PC-3 (cell line): ENCODE results near the gene GMEB2. TPM values are rescaled to one million over a fixed set of nuclear protein-coding genes. Genes with fewer than 3 reads are reported as not detected.

Experiments
- ATAC-seq: fragments of 200-7000 bp; cut with Tn5 transposase; 2 replicates; pipeline ENCODE4 v1.9.1; 2020; ENCODE audit warnings: mild to moderate bottlenecking, moderate library complexity
- BruUV-seq: library from RNA; stranded (reverse); fragments of 400-500 nt; replicated peaks from 2 replicates; lab custom pipeline; 2021; lab: Mats Ljungman, UMichigan
- CTCF ChIA-PET: fragments of 300-600 bp; sonication (Branson Sonifier 250); formaldehyde crosslinking; loops from one replicate; lab custom pipeline; 2022; ENCODE audit warnings: antibody characterized with exemption; lab: Charles Lee
- POLR2A ChIA-PET: fragments of 300-600 bp; sonication (Branson Sonifier 250); formaldehyde crosslinking; loops from one replicate; lab custom pipeline; 2022; ENCODE audit warnings: antibody characterized with exemption; ENCODE audit not compliant: unreplicated experiment; lab: Charles Lee
- DNase-seq: peaks from one replicate; pipeline ENCODE4 v3.0.0-alpha.2; 2015
- H2AFZ ChIP-seq: fragments of 300-600 bp; sonication (generic); 2 replicates; pipeline ENCODE4 v1.6.0; 2016; ENCODE audit warnings: antibody characterized with exemption, low read length
- H3F3A ChIP-seq: fragments of 300-600 bp; sonication (generic); one replicate; pipeline ENCODE4 v1.6.0; 2017; ENCODE audit warnings: antibody characterized with exemption, low read length, control low read depth, mild to moderate bottlenecking; ENCODE audit not compliant: unreplicated experiment
- H3K27ac ChIP-seq: fragments of 300-600 bp; sonication (generic); 2 replicates; pipeline ENCODE4 v1.5.1; 2016; ENCODE audit warnings: mild to moderate bottlenecking, low read length
- H3K27me3 ChIP-seq: fragments of 300-600 bp; sonication (generic); 2 replicates; pipeline ENCODE4 v1.6.1; 2016; ENCODE audit warnings: low read length, mixed read lengths
- H3K36me3 ChIP-seq: fragments of 300-600 bp; sonication (generic); 2 replicates; pipeline ENCODE4 v1.6.1; 2016; ENCODE audit warnings: low read depth, mixed run types, low read length, mixed read lengths
- H3K4me1 ChIP-seq: fragments of 300-600 bp; sonication (generic); 2 replicates; pipeline ENCODE4 v1.5.1; 2016; ENCODE audit warnings: low read length; ENCODE audit not compliant: insufficient read depth
- H3K4me2 ChIP-seq: fragments of 300-600 bp; sonication (generic); 2 replicates; pipeline ENCODE4 v1.6.0; 2016; ENCODE audit warnings: low read length
- H3K4me3 ChIP-seq: fragments of 300-600 bp; sonication (generic); 2 replicates; pipeline ENCODE4 v1.5.1; 2016; ENCODE audit warnings: mild to moderate bottlenecking, low read length, mixed read lengths
- H3K79me2 ChIP-seq: fragments of 300-600 bp; sonication (generic); 2 replicates; pipeline ENCODE4 v1.6.1; 2017; ENCODE audit warnings: low read length, mixed read lengths
- H3K9ac ChIP-seq: fragments of 300-600 bp; sonication (generic); 2 replicates; pipeline ENCODE4 v1.6.0; 2016; ENCODE audit warnings: mild to moderate bottlenecking, low read length
- H3K9me2 ChIP-seq: fragments of 300-600 bp; sonication (generic); replicated peaks from 2 replicates; pipeline ENCODE4 v1.6.1; 2016; ENCODE audit warnings: mixed run types, low read length, mixed read lengths
- H3K9me3 ChIP-seq: fragments of 300-600 bp; sonication (generic); 2 replicates; pipeline ENCODE4 v1.6.1; 2016; ENCODE audit warnings: low read length, mixed read lengths
- H4K20me1 ChIP-seq: fragments of 300-600 bp; sonication (generic); 2 replicates; pipeline ENCODE4 v1.6.1; 2016; ENCODE audit warnings: low read length, mixed read lengths
- CTCF ChIP-seq: fragments of 300-600 bp; sonication (generic); conservative IDR thresholded peaks from 2 replicates; pipeline ENCODE4 v1.5.1; 2017; ENCODE audit warnings: antibody characterized with exemption, low read depth, mild to moderate bottlenecking, low read length
- EZH2 ChIP-seq: fragments of 300-600 bp; sonication (generic); IDR thresholded peaks from one replicate; pipeline ENCODE4 v1.6.1; 2017; ENCODE audit warnings: antibody characterized with exemption, mild to moderate bottlenecking, low read length; ENCODE audit not compliant: unreplicated experiment
- EZH2phosphoT487 ChIP-seq: fragments of 300-600 bp; sonication (generic); IDR thresholded peaks from 2 replicates; pipeline ENCODE4 v1.6.1; 2018; ENCODE audit warnings: mild to moderate bottlenecking, antibody characterized with exemption, low read length, borderline replicate concordance
- intact Hi-C: fragments of 100-400 bp; cut with micrococcal nuclease; formaldehyde crosslinking; loops from 2 replicates; pipeline ENCODE4 v1.9.0; 2023
- total RNA-seq: library from RNA; depleted of rRNA; stranded (reverse); fragments of >200 nt; gene quantifications from 2 replicates; pipeline ENCODE4 v1.2.3, GENCODE V29; 2014

Gene GMEB2
- total RNA-seq, 1 experiment from 2014 or later: 13.7 TPM

GRCh38 chr20:63599396-63600050, 27.4 kb downstream of the GMEB2 start:
- POLR2A ChIA-PET: no interaction called here
- intact Hi-C loops: no loop called here
- no peak overlapping the region for H3K9ac ChIP-seq
- H3K4me3 ChIP-seq: no peak overlapping the region
- no peaks in the 10 kb centered on the region for H4K20me1 ChIP-seq
- DNase-seq (no peak), ATAC-seq (no peak)
- no peak overlapping the region for H2AFZ ChIP-seq
- no peaks in the 10 kb centered on the region for H3F3A ChIP-seq
- H3K4me2 ChIP-seq: no peak overlapping the region
- H3K4me1 ChIP-seq: no peaks in the 10 kb centered on the region; the same call in 1 of the 2 replicates
- no peaks in the 10 kb centered on the region for H3K9me3 ChIP-seq
- H3K27ac ChIP-seq: no peak overlapping the region
- no peaks in the 10 kb centered on the region for H3K27me3 ChIP-seq
- TF ChIP-seq CTCF (no peak), EZH2 (no peak), EZH2phosphoT487 (no peak)
- CTCF ChIA-PET: no interaction called here
- H3K79me2 ChIP-seq: no peaks in the 10 kb centered on the region
- H3K36me3 ChIP-seq: peaks cover 18% of the 10 kb centered on the region; the same call in 1 of the 2 replicates
- no TSS peak for BruUV-seq
- H3K9me2 ChIP-seq: no peaks in the 10 kb centered on the region

GRCh38 chr20:63598479-63599395, 28.2 kb downstream of the GMEB2 start:
- H3K4me2 ChIP-seq: no peak overlapping the region
- no peaks in the 10 kb centered on the region for H4K20me1 ChIP-seq
- peaks cover 18% of the 10 kb centered on the region; the same call in 1 of the 2 replicates for H3K36me3 ChIP-seq
- no peak for ATAC-seq
- POLR2A ChIA-PET: no interaction called here
- TF ChIP-seq EZH2 (no peak), CTCF (no peak), EZH2phosphoT487 (no peak)
- no peaks in the 10 kb centered on the region for H3K9me3 ChIP-seq
- H3K27me3 ChIP-seq: no peaks in the 10 kb centered on the region
- DNase-seq: no peak
- H2AFZ ChIP-seq: no peak overlapping the region
- no TSS peak for BruUV-seq
- intact Hi-C loops: no loop called here
- H3K27ac ChIP-seq: no peak overlapping the region
- CTCF ChIA-PET: no interaction called here
- no peaks in the 10 kb centered on the region for H3F3A ChIP-seq
- H3K4me1 ChIP-seq: no peaks in the 10 kb centered on the region; the same call in 1 of the 2 replicates
- H3K9ac ChIP-seq: no peak overlapping the region
- H3K9me2 ChIP-seq: no peaks in the 10 kb centered on the region
- no peaks in the 10 kb centered on the region for H3K79me2 ChIP-seq
- H3K4me3 ChIP-seq: no peak overlapping the region
